ENCODE results near the gene GOLGB1.
"Not testable (repeated sequence)": the region's sequence is repeated elsewhere in the genome, so short reads cannot be mapped to it uniquely, and the experiment has no call there.

Gene GOLGB1

DNA sequence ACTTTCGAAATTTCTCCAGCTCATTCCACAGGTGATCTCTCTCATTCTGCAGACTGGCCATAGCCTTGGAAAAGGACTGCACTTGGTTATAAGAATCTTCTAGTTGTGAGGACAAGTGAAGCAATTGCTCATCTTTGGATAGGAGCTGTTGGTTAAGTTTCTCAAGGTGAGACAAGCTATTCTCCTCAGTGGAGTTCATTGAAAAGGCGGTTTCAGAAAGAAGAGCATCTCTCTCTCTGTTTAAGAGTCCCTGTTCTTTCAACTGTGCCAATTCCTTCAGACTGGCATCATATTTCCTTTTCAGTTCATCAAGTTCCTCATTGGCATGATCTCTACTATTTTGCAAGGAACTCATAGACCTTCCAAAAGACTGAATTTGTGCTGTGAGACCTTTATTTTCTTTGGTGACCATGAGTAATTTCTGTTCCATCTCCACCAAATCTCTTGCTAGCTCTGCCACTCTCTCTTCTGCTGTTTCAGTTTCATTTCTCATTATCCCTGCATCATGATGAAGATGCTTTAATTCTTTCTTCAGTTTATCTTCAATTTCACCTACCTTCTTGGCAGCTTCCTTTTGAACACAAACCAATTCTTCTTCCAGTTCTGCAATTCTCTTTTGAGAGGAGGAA, 58.6 kb downstream of the GOLGB1 start:
- DNase-seq (ENCODE audit: low read depth), result no peak

- not testable (repeated sequence) for DNase-seq (ENCODE audit: low read depth)
These were observed 60.8 kb downstream of the GOLGB1 start for GRCh38 chr3:121688747-121689146.

GRCh38 chr3:121681792-121682191, 67.7 kb downstream of the GOLGB1 start:
- DNase-seq (ENCODE audit: low read depth), result no peak

DNA sequence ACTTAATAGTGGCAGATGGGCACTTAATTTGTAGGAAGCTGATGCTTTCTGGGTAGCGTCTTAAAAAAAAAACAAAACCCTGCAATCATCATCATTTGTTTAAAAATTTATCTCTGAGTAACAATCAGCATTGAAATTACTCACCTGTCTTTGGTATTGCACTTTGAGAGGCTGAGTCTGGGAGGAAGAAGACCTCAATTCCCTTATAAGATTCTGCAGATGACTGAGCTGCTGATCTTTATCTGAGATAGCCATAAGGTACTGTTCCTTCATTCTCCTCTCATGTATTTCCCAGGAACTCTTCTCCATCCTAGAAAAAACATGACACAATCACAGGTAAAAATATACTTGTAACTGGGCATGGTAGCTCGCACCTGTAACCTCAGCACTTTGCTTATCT, 72.4 kb downstream of the GOLGB1 start:
- no peak for DNase-seq (ENCODE audit: low read depth)

DNA sequence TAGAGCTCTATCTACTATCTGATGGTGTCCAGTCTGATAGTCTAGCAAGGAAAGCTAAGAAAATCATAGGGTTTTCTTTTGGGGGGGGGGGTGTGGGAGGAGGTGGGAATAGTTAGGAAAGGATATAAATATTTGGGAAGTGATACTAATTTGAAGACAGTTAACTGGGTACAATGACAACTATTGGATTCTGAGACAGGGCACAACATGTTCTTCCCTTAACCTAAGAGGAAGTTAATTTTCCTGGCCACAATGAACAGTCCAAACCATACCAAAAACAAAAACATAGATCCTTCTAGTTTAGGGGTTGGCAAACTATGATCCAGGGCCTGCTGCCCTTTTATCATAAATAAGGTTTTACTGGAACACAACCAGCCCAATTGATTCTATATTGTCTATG, 78.9 kb downstream of the GOLGB1 start:
- DNase-seq (ENCODE audit: low read depth), result no peak

DNA sequence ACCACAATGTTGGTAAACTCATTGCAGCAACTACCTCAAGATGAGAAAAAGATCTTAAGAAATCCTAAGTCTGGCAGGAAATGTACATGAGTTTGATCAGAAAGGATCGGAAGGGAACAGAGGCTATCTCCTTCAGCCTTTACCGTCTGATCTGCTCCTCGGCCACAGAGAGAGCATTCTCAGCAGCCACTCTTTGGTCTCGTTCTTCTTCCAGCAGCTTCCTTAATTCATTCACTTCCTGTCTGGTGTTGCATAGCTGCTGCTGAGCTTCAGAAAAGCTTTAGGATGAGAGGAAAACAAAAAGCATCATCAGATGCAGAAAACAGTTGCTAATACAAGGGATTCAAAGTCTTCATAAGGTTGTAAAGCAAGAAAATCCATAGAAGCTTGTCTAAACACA, 82.2 kb downstream of the GOLGB1 start:
- DNase-seq (ENCODE audit: low read depth), result no peak

DNA sequence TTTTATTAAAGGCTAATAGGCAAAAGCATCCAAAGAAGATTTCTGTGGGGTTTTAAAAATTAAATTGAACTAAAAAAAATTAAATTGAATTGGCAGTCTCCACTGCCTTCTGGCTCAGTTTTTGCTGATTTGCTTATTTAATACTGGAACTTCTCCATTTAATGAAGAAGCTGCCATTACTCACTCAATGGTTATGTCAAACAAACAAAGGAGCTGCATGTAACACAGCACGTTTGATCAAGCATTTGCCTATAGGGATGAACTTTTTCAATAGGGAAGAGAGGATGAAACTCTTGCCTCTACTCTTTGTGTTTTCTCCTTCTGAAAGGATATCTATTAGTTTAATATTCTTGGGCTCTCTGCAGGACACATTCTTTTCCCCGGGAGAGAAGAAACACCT, 84.1 kb downstream of the GOLGB1 start:
- DNase-seq (ENCODE audit: low read depth), result no peak

- DNase-seq (ENCODE audit: low read depth), result no peak
These were observed 86.2 kb downstream of the GOLGB1 start for GRCh38 chr3:121663171-121663847.

- no peak for DNase-seq (ENCODE audit: low read depth)
These were observed 86.8 kb downstream of the GOLGB1 start for GRCh38 chr3:121662742-121663141.

- no peak for DNase-seq (ENCODE audit: low read depth)
These were observed 88.2 kb downstream of the GOLGB1 start for GRCh38 chr3:121661376-121661775.

GRCh38 chr3:121660356-121661171, 89.0 kb downstream of the GOLGB1 start, which contains the start of gene HCLS1:
TSS of gene HCLS1 (minus strand) at chr3:121660903. CDS start at chr3:121658347, 2,556 bp downstream.
- DNase-seq (ENCODE audit: low read depth), result peak; percentile 55

DNA sequence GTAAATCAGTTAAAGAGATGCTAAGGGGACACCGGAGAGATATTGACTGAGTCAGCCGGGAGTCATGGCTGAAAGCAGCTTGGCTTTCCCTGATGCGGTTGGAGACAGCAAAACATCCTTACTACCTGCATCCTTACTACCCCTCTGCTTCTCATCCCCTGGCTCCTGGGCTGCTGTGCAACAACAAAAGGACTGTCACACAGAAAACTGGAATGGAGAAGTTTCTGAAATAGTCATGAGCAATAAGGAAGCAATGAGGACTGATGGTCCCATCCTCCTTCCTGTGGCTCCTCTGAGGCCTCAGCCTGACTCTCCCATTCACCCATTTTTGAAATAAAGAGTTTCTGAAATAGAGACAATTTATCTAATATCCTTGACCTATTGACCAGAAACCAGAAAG, 90.0 kb downstream of the GOLGB1 start:
- no peak for DNase-seq (ENCODE audit: low read depth)

DNA sequence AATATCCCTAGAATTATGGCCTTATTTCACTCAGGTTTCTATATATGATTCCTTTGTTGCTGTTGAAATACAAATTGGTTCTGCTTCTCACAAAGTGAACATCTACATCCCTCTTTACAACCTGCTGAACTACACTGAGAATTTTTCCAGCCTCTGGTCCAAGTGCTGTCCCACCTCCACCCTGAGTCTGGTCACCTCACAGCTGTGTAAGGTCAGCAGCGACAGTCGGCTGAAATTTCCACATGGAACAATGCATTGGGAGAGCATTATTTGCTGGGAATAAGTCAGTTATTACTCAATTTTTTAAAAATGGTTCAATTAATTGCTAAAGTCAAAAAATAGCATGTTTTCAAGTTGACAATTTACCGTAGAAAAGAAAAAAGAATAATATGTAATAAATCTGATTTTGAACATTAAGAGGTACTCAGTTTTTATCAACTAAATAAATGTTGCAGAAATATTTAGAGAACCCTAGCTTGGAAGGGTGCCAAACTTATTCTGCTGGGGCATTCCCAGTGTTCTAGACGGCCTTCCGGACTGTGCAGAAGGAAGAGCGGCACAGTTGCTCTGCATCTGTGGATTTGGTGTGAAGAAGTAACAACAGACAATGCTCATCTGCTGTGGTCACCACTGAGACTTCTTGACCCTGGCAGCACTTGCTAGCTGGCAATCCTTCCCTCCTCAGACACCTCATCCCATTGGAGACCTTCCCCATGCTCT, 90.7 kb downstream of the GOLGB1 start:
- no peak for DNase-seq (ENCODE audit: low read depth)

GRCh38 chr3:121654493-121655385, 94.8 kb downstream of the GOLGB1 start:
- DNase-seq (ENCODE audit: low read depth), result no peak

- no peak for DNase-seq (ENCODE audit: low read depth)
These were observed 97.9 kb downstream of the GOLGB1 start for GRCh38 chr3:121651684-121652083.

DNA sequence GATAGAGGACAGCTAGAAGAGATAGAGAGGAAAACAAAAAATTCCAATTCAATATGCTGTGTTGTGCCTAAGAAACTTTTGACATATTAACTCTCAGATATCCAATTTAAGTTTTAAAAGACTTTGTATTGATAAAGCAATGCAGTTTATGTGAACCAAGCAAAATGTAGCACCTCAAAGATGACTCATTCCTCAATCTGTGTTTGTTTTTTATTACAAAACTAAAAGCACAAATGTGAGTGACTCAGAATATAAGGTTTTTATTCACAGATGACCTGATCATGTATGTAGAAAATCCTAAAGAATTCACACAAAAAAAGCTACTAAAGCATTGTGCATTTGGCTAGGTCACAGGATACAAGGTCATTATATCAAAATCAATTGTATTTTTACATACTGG, 99.9 kb downstream of the GOLGB1 start:
- no peak for DNase-seq (ENCODE audit: low read depth)

DNA sequence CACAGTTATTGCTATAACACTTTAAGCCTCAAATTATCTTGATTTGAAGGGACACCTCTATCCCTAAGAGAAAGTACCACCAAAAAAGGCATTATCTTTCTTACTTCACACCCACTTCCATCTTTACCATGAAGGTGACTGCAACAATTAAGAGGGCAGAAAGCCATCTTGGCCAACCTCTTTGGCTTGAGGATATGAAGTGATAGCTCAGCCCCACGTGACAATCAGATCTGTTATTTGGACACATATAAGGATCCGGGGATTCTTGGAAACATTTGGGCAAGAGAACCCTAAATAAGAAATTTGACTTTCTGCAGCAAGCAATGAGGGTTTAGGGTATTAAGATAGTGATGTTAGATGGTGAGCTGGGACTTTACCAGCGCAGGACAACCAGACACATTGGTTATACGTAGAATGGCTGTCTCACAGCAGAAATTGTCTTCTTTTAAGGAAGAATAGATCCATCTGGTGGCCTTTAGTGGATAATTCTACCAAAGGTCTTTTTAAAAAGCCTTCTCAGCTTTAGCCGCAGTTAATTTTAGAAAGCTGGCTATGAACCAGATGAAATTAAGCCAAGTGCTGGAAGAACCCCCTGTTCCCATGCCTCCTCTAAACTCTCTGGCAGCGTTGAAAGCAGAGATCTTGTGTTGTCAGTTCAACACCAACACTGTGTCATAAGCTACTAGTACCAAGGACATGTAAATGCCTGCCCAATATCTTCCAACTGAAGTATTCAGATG, 101.2 kb downstream of the GOLGB1 start:
- no peak for DNase-seq (ENCODE audit: low read depth)

- no peak for DNase-seq (ENCODE audit: low read depth)
These were observed 104.5 kb downstream of the GOLGB1 start for GRCh38 chr3:121645054-121645453.

DNA sequence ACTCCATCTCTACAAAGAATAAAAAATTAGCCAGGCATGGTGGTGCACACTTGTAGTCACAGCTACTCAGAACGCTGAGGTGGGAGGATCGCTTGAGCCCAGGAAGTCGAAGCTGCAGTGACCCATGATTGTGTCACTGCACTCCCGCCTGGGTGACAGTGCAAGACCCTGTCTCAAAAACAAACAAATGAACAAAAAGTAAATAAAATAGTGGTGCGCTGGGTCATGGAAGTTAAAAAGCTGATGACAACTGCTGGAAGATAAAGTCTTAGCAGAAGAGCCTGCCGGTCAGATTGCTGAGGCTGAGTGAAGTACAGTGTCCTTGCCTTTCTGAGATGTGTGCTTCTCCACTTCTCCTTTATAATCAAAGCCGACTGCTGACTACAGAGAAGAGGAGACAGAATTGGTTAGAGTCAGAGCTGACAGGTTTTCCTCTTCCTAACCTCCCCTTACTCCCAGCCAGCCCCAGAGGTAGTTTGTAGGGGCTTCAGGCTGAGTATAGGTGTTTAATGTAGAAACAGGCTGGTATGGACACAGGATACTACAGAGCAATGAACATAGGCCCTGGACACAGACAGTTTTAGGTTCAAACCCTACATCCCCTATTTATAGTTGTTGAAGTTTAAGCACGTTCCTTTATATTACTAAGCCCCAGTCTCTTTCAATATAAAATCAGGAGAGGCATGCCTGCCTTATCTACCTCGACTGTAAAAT, 106.8 kb downstream of the GOLGB1 start:
- DNase-seq (ENCODE audit: low read depth), result no peak

DNA sequence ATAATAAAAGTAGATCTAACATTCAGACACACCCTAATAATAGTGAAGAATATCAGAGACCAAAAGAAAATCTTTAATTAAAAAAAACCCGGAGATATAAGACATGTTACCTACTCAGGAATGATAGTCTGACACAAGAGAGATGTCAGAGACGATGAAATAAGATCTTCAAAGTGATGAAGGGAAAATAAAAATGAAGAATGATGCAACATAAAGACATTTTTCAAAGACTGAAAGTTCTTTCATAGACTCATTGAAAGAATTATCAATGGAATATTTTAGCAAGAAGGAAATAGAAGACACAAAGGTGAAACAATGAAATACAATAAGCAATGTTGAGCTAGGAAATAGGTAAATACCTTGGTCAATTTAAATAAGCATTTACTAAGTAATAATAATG, 108.4 kb downstream of the GOLGB1 start:
- no peak for DNase-seq (ENCODE audit: low read depth)

Measured in activated T-cell treated with anti-CD3 and anti-CD28 coated beads for 24 hours (primary cell).